CD4-positive, alpha-beta T cell treated with Interleukin-17A for 1 hour (primary cell): ENCODE results near the gene IRAK3.

Experiments used
- DNase-seq: peaks from one replicate; pipeline ENCODE4 v3.0.0-alpha.2; 2020

The IRAK3 gene

GRCh38 chr12:66188584-66189485 is at the start of gene IRAK3:
TSS of gene IRAK3 (plus strand) at chr12:66189214. CDS start at chr12:66189300, 86 bp downstream.
- peak; percentile 46 for DNase-seq

GRCh38 chr12:66139328-66139727 is 49.7 kb upstream of the IRAK3 start:
- DNase-seq, result no peak

- no peak for DNase-seq
Measured at GRCh38 chr12:66140731-66141130, 48.3 kb upstream of the IRAK3 start.

- DNase-seq, result no peak
Measured at GRCh38 chr12:66141299-66141698, 47.7 kb upstream of the IRAK3 start.

GRCh38 chr12:66142826-66143225 is 46.2 kb upstream of the IRAK3 start:
- DNase-seq, result no peak

GRCh38 chr12:66143868-66144267 is 45.1 kb upstream of the IRAK3 start:
- DNase-seq, result no peak

GRCh38 chr12:66144791-66145754 is 43.9 kb upstream of the IRAK3 start:
- no peak for DNase-seq

GRCh38 chr12:66149702-66150398 is 39.2 kb upstream of the IRAK3 start:
- DNase-seq, result no peak

- no peak for DNase-seq
Measured at GRCh38 chr12:66152732-66153131, 36.3 kb upstream of the IRAK3 start.

GRCh38 chr12:66154776-66155175 is 34.2 kb upstream of the IRAK3 start:
- no peak for DNase-seq

- DNase-seq, result no peak
Measured at GRCh38 chr12:66156654-66157053, 32.4 kb upstream of the IRAK3 start.

- no peak for DNase-seq
Measured at GRCh38 chr12:66159123-66159522, 29.9 kb upstream of the IRAK3 start.

- no peak for DNase-seq
Measured at GRCh38 chr12:66160704-66161103, 28.3 kb upstream of the IRAK3 start.

- DNase-seq, result no peak
Measured at GRCh38 chr12:66162701-66163100, 26.3 kb upstream of the IRAK3 start.

- DNase-seq, result no peak
Measured at GRCh38 chr12:66163289-66163688, 25.7 kb upstream of the IRAK3 start.

- no peak for DNase-seq
Measured at GRCh38 chr12:66164349-66164821, 24.6 kb upstream of the IRAK3 start.

- no peak for DNase-seq
Measured at GRCh38 chr12:66165141-66165540, 23.9 kb upstream of the IRAK3 start.

- no peak for DNase-seq
Measured at GRCh38 chr12:66166561-66166960, 22.5 kb upstream of the IRAK3 start.

GRCh38 chr12:66168410-66168809 is 20.6 kb upstream of the IRAK3 start:
- peak; percentile 18 for DNase-seq

GRCh38 chr12:66169221-66170170 is 19.5 kb upstream of the IRAK3 start, which contains the start of gene TMBIM4:
TSS of gene TMBIM4 (minus strand) at chr12:66169996. CDS start at chr12:66169951, 45 bp downstream.
- peak; percentile 89 for DNase-seq

- no peak for DNase-seq
Measured at GRCh38 chr12:66170606-66171005, 18.4 kb upstream of the IRAK3 start.
